Tibial nerve (tissue), 4 donors: ENCODE results near the gene DNAJB13. TPM values are rescaled to one million over a fixed set of nuclear protein-coding genes. Genes with fewer than 3 reads are reported as not detected.

Experiments used
- DNase-seq, 2 donors: peaks; one replicate each; pipeline ENCODE4 v3.0.0-alpha.2; 2019; ENCODE audit warnings: low spot score in 2 of 2
- H3K27ac ChIP-seq, 4 donors: fragments of 200-600 bp; sonication (generic) in 3 of 4; one replicate each; pipeline ENCODE4 v1.5.1; 2017 to 2019; ENCODE audit warnings: mild to moderate bottlenecking in 1 of 4
- H3K27me3 ChIP-seq, 2 donors: fragments of 200-600 bp; sonication (generic) in 1 of 2; one replicate each; pipeline versions ENCODE4 v1.5.1 to v1.6.0; 2017 to 2019
- H3K36me3 ChIP-seq, 3 donors: fragments of 200-600 bp; sonication (generic); one replicate each; pipeline ENCODE4 v1.5.1; 2018 to 2019
- H3K4me1 ChIP-seq, 4 donors: fragments of 200-600 bp; sonication (generic) in 3 of 4; one replicate each; pipeline ENCODE4 v1.5.1; 2017 to 2019
- H3K4me3 ChIP-seq, 4 donors: fragments of 200-600 bp; sonication (generic) in 3 of 4; one replicate each; pipeline ENCODE4 v1.5.1; 2017 to 2019; ENCODE audit warnings: mild to moderate bottlenecking in 1 of 4, moderate library complexity in 1 of 4
- H3K9me3 ChIP-seq, 4 donors: fragments of 200-600 bp; sonication (generic) in 3 of 4; one replicate each; pipeline ENCODE4 v1.5.1; 2017 to 2019
- EP300 ChIP-seq, 2 donors: sonication (generic); formaldehyde crosslinking; IDR thresholded peaks; one replicate each; pipeline ENCODE4 v1.6.1; 2017; ENCODE audit warnings: antibody characterized with exemption in 2 of 2, mild to moderate bottlenecking in 1 of 2
- POLR2A ChIP-seq, 2 donors: fragments of 450-650 bp; IDR thresholded peaks; one replicate each; pipeline ENCODE4 v1.6.1; 2017; ENCODE audit warnings: antibody characterized with exemption in 2 of 2, mild to moderate bottlenecking in 2 of 2, moderate library complexity in 2 of 2
- WGBS, 2 donors: methylation state at CpG; one replicate each; pipeline ENCODE4 v1.1.5; 2018; 5-methylcytosine and 5-hydroxymethylcytosine counted together
- total RNA-seq, 4 donors: library from RNA; depleted of rRNA; stranded (reverse); fragments of >200 nt; gene quantifications; one replicate each; pipeline ENCODE4 v1.1.0, GENCODE V29; 2016
- TF ChIP-seq, protein P1 (sequence below), 5 experiments: fragments of 200-600 bp in 3 of 5; fragments of 450-650 bp in 2 of 5; sonication (generic) in 3 of 5; IDR thresholded peaks; one replicate each; pipeline ENCODE4 v1.5.1; 2016 to 2019; ENCODE audit warnings: antibody characterized with exemption in 5 of 5, mild to moderate bottlenecking in 3 of 5, moderate library complexity in 2 of 5

DNAJB13 gene
- total RNA-seq, 4 donors from 2014 or later, result 1.2 TPM; not detected in 3

DNA sequence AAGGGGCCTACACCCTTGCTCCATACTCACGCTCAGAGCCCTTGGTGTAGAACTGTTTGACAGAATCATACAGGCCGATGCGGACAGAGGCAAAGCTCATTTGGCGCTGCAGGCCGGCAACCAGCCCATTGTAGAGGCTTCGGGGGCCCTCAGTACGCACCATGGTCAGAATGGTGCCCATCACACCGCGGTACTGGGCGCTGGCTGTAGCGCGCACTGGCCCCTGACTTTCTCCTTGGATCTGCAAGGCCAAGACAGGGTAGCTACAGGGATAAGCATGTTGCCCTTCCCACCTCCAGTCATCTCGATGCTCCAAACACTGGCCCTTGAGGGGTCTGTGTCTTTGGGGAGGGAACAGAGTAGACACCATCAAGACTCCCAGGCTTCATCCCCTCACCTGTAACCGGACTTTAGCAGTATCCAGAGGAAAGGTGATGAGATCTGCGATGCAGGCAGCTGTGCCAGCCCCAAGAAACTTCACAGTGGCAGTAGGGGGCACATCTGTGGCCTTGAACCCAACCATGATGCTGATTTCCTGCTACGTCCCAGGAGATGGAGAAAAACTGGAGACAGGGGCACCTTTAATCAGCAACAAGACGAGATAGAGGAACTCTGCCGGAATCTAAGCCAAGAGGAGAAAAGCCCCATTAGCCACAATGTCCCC is 27.2 kb downstream of the DNAJB13 start:
- no peak overlapping the region for H3K4me3 ChIP-seq
- TF ChIP-seq, protein P1, sequence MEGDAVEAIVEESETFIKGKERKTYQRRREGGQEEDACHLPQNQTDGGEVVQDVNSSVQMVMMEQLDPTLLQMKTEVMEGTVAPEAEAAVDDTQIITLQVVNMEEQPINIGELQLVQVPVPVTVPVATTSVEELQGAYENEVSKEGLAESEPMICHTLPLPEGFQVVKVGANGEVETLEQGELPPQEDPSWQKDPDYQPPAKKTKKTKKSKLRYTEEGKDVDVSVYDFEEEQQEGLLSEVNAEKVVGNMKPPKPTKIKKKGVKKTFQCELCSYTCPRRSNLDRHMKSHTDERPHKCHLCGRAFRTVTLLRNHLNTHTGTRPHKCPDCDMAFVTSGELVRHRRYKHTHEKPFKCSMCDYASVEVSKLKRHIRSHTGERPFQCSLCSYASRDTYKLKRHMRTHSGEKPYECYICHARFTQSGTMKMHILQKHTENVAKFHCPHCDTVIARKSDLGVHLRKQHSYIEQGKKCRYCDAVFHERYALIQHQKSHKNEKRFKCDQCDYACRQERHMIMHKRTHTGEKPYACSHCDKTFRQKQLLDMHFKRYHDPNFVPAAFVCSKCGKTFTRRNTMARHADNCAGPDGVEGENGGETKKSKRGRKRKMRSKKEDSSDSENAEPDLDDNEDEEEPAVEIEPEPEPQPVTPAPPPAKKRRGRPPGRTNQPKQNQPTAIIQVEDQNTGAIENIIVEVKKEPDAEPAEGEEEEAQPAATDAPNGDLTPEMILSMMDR (IDR thresholded peaks at IDR 0.05), result no peak
- TF ChIP-seq POLR2A (IDR thresholded peaks at IDR 0.05) (no peak), EP300 (IDR thresholded peaks at IDR 0.05) (no peak)
- no peaks in the 10 kb centered on the region for H3K27me3 ChIP-seq
- DNase-seq, result no peak
- no peak overlapping the region for H3K27ac ChIP-seq
- H3K9me3 ChIP-seq, result no peaks in the 10 kb centered on the region
- peaks cover 0 to 32% (median 16%) of the 10 kb centered on the region in 4 donors for H3K4me1 ChIP-seq
- H3K36me3 ChIP-seq, result peaks cover 0 to 48% (median 15%) of the 10 kb centered on the region in 3 donors
- WGBS, 2 donors, result 96 to 97% methylated on average over 16 to 18 of the region's 18 CpGs

DNA sequence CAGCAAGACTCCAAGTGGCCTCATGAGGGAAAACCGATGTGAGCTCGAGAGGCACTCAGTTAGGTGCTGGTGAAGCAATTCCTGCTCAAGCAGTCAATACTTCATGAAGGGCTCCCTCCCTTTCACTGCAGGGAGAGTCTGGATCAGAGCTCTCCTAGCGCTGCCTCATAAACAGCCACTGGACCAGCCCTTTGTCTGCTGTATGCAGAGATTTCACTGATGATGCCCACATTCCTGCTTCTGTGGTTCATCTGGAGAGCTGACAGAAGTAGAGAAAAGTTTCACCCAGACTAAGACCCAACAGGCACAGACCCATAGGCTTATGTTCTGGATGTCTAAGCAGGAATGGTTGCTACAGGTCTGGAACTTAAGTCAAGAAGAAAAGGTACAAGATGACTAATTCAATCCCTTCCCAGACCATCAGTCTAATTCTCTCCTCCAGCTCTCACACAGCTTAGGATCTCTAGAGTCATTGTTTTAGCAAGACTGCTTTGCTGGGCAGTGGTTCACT is 27.8 kb downstream of the DNAJB13 start:
- H3K4me3 ChIP-seq, result no peak overlapping the region

DNA sequence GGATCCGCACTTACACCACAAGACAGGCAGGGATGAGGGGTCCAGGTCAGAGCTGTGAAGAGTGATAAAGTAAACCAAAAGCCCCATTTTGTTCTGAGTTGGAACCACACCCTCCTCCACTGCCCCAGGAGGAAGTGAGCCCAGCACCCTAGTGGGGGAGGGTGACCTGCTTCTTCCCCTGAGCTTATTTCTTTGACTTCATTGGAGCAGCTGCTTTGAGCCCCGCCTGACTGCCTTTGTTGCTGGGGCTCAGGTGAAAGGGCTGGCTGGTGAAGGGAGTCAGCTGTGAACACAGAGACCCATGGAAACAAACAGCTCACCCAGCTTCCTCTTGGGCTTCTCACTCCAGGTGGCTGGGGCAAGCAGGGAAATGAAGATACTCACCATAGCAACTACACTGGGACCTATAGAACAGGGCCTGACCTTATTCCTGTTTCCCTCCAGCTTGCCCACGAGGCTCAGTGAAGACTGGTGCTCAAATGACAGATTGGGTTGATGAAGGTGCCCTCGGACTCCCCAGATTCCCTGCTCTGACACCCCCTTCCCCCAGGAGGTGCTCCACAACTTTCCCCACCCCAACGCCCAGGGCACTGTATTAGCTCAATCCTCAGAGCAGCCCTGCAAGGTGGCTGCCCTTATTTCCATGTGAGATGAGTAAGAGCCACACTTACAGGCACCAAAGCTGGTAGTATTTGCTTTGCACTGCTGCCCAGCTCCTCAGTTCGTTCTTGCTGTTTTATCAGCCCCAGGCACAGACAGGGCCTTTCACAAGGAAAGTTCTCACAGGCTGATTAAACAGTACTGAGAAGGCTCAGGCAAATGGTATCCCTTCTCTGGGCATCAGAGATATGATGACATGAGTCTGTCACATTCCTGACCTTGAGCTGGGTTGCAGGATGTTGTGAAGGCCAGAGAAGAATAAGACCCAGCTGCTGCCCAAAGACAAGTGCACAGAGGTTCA is 29.5 kb downstream of the DNAJB13 start:
- 61 to 66% methylated on average over 6 of the region's 6 CpGs for whole genome bisulfite sequencing, 2 donors
- DNase-seq, result no peak
- TF ChIP-seq EP300 (IDR thresholded peaks at IDR 0.05) (no peak), POLR2A (IDR thresholded peaks at IDR 0.05) (peak in 1 of 2 donors; percentile 16)
- H3K27me3 ChIP-seq, result no peaks in the 10 kb centered on the region
- H3K9me3 ChIP-seq, result no peaks in the 10 kb centered on the region
- peak overlapping the region in 2 of 4 donors; percentile 59 to 64 for H3K4me3 ChIP-seq
- H3K36me3 ChIP-seq, result peaks cover 0 to 38% (median 15%) of the 10 kb centered on the region in 3 donors
- peak overlapping the region in 3 of 4 donors; percentile 57 to 90 (median 89) for H3K27ac ChIP-seq
- H3K4me1 ChIP-seq, result peaks cover 0 to 17% (median 9%) of the 10 kb centered on the region in 4 donors

More for the DNA sequence above, 27.8 kb downstream of the DNAJB13 start:
- no peaks in the 10 kb centered on the region for H3K9me3 ChIP-seq
- H3K4me1 ChIP-seq, result peaks cover 0 to 27% (median 14%) of the 10 kb centered on the region in 4 donors
- H3K27me3 ChIP-seq, result no peaks in the 10 kb centered on the region
- DNase-seq, result no peak
- TF ChIP-seq, protein P1 (IDR thresholded peaks at IDR 0.05), result no peak
- TF ChIP-seq EP300 (IDR thresholded peaks at IDR 0.05), result no peak
- no peak for TF ChIP-seq POLR2A (IDR thresholded peaks at IDR 0.05)
- peaks cover 0 to 48% (median 15%) of the 10 kb centered on the region in 3 donors for H3K36me3 ChIP-seq
- WGBS, 2 donors, result 84 to 100% methylated on average over 1 to 3 of the region's 3 CpGs
- peak overlapping the region in 1 of 4 donors; percentile 90 for H3K27ac ChIP-seq

DNA sequence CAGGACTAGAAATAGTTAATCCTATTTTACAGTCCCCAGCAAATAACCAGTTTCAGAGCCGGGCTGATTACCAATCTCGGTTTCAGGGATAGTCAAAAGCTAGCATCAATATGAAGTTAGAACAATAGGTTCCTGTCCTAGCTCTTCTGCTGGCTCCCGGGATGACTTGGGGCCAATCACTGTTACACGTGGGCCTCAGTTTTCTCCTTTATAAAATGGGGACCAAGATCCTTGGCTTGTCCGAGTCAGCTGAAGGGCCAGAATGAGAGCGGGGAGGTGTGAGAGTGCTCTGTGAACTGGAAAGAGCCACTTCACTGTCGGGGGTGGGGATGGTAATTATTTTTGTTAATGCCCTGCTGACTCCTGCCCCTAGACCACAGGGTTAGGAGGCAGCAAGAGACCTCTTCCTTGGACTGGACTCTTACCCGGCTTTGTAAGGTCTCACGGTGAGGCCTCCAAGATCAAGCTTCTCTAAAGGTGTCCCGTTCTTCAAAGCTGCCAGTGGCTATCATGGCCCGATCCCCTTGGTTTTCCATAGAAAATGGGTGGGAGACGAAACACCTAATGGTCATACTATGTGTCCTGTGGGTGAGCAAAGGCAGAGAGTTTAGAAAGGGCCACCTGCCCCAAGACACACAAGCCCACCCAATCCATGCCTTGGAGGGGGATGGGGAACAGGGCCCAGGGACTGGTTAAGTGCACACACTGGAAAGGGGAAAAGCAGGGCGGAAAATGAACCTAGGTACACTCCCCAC is 30.4 kb downstream of the DNAJB13 start:
- DNase-seq, result no peak

More for the DNA sequence above, 30.4 kb downstream of the DNAJB13 start:
- no peaks in the 10 kb centered on the region for H3K9me3 ChIP-seq
- H3K27ac ChIP-seq, result peak overlapping the region in 3 of 4 donors; percentile 85 to 90 (median 89)
- no peaks in the 10 kb centered on the region for H3K27me3 ChIP-seq
- peak overlapping the region in 3 of 4 donors; percentile 2 to 64 (median 59) for H3K4me3 ChIP-seq
- peaks cover 0 to 29% (median 15%) of the 10 kb centered on the region in 3 donors for H3K36me3 ChIP-seq
- H3K4me1 ChIP-seq, result peaks cover 0 to 17% (median 9%) of the 10 kb centered on the region in 4 donors
- WGBS, 2 donors, result 78 to 80% methylated on average over 13 of the region's 13 CpGs
- TF ChIP-seq, protein P1 (IDR thresholded peaks at IDR 0.05), result no peak
- TF ChIP-seq EP300 (IDR thresholded peaks at IDR 0.05) (no peak), POLR2A (IDR thresholded peaks at IDR 0.05) (no peak)
